Thyroid gland (tissue), 4 donors: ENCODE data around the gene ARHGAP4.

Experiments
- CTCF ChIP-seq, 6 experiments: fragments of 200-600 bp in 3 of 6; fragments of 450-650 bp in 3 of 6; sonication (generic) in 3 of 6; IDR thresholded peaks; one replicate each; pipeline ENCODE4 v1.5.1; 2016 to 2019; ENCODE audit warnings: antibody characterized with exemption in 6 of 6, mild to moderate bottlenecking in 2 of 6, inconsistent platforms in 1 of 6, moderate library complexity in 1 of 6
- POLR2A ChIP-seq, 2 donors: fragments of 450-650 bp; IDR thresholded peaks; one replicate each; pipeline ENCODE4 v1.6.1; 2017; ENCODE audit warnings: antibody characterized with exemption in 2 of 2, mild to moderate bottlenecking in 2 of 2, moderate library complexity in 1 of 2

DNA sequence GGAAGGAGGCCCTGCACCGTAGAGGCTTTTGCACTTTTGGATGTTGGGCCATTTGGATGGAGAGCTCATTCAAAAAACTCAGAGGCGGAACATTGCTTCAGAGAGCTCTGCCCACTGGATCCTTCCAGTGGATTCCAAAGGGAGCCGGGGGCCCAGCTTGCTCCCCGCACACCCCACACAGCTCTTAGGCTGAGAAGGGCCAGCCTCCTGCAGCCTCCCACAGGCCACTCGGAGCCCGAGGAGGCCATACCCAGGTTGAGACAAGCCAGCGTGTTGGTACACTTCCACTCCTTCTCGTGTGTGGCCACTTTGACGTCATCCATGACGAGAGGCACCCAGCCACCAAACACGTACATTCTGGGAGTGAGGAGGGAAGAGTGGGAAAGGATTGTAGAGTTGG, 35.2 kb upstream of the ARHGAP4 start:
- no peak for TF ChIP-seq CTCF (IDR thresholded peaks at IDR 0.05)
- no peak for TF ChIP-seq POLR2A (IDR thresholded peaks at IDR 0.05)
